Measurements from ENCODE around the gene FOXP2.
"Not testable (repeated sequence)": the region's sequence is repeated elsewhere in the genome, so short reads cannot be mapped to it uniquely, and the experiment has no call there.

FOXP2 gene

GRCh38 chr7:114472896-114473512, 58.4 kb downstream of the FOXP2 start:
- Histone ChIP-seq H3K27me3 (replicated peaks; ENCODE audit: control insufficient read depth, insufficient read depth, low read length) (no peaks in the 10 kb centered on the region), H3K4me3 (replicated peaks; ENCODE audit: low read depth, low read length) (no peak overlapping the region), H3K36me3 (ENCODE audit: control insufficient read depth, insufficient read depth, low read length) (no peaks in the 10 kb centered on the region)
- TF ChIP-seq CTCF (IDR thresholded peaks at IDR 0.05; ENCODE audit: insufficient read depth, low read length, poor library complexity, severe bottlenecking), result no peak
- no peak for DNase-seq (ENCODE audit: extremely low read depth, insufficient read length)

DNA sequence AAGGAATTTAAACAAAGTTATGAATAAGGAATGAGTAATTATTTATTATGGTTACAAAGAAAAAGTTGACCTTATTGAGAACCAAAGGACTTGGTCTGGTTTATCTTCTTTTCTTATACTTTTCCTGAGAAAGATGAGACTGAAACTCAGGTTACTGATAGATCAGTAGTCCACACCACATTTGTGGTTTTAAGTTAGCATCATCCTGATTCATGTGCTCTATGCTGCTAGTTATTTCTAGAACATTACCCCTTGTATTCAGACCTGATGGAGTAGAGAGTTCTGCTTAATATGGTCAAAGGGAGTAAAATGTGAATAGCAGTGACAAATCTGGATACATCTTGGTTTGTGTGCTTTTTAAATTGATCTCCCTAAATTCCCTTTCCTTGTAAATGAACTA, 63.8 kb downstream of the FOXP2 start:
- peak; percentile 9 for DNase-seq (ENCODE audit: extremely low read depth, insufficient read length)
- H3K36me3 ChIP-seq (ENCODE audit: control insufficient read depth, insufficient read depth, low read length), result no peaks in the 10 kb centered on the region
- no peak for TF ChIP-seq CTCF (IDR thresholded peaks at IDR 0.05; ENCODE audit: insufficient read depth, low read length, poor library complexity, severe bottlenecking)
- no peak overlapping the region for H3K4me3 ChIP-seq (replicated peaks; ENCODE audit: low read depth, low read length)
- no peaks in the 10 kb centered on the region for H3K27me3 ChIP-seq (replicated peaks; ENCODE audit: control insufficient read depth, insufficient read depth, low read length)

DNA sequence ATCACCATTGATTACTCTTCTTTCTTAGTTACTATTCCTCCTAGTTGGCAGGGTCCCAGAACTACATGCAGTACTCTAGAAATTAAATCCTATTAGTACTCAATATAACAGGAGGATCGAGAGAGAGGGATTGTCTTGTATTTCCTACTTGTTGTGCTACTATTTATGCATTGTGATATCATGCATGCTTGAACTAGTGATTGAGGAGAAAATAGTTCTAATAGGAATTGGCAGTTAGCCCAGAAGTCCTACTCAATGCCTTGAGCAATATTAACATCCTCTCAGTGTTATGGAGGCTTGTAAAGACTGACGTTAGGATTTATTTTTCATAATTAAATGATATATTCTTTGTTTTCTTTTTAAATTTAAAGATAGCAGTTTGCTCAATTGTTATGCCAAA, 67.4 kb downstream of the FOXP2 start:
- Histone ChIP-seq H3K27me3 (replicated peaks; ENCODE audit: control insufficient read depth, insufficient read depth, low read length) (no peaks in the 10 kb centered on the region), H3K36me3 (ENCODE audit: control insufficient read depth, insufficient read depth, low read length) (no peaks in the 10 kb centered on the region), H3K4me3 (replicated peaks; ENCODE audit: low read depth, low read length) (no peak overlapping the region)
- DNase-seq (ENCODE audit: extremely low read depth, insufficient read length), result no peak
- TF ChIP-seq CTCF (IDR thresholded peaks at IDR 0.05; ENCODE audit: insufficient read depth, low read length, poor library complexity, severe bottlenecking), result no peak

DNA sequence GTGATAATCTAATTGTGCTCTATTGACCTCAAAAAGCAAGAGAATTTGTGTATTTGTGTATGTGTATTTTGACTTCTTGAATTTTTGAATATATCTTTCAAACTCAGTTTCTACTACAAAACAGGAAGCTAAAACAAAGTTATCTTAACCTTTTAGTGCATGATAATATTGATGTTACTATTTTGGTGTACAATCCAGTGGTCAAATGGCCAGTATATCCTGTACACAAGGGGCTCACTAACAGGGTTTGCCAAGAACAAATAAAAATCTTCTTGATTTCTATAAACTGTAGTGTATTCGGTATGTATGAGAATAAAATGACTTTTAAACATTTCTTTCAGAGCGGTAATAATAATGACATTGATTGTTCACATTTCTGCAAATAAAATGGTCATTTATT, 69.6 kb downstream of the FOXP2 start:
- DNase-seq (ENCODE audit: extremely low read depth, insufficient read length), result no peak
- Histone ChIP-seq H3K4me3 (replicated peaks; ENCODE audit: low read depth, low read length) (no peak overlapping the region), H3K36me3 (ENCODE audit: control insufficient read depth, insufficient read depth, low read length) (no peaks in the 10 kb centered on the region), H3K27me3 (replicated peaks; ENCODE audit: control insufficient read depth, insufficient read depth, low read length) (no peaks in the 10 kb centered on the region)
- no peak for TF ChIP-seq CTCF (IDR thresholded peaks at IDR 0.05; ENCODE audit: insufficient read depth, low read length, poor library complexity, severe bottlenecking)

GRCh38 chr7:114487174-114487573, 72.6 kb downstream of the FOXP2 start:
- no peak overlapping the region for H3K4me3 ChIP-seq (replicated peaks; ENCODE audit: low read depth, low read length)
- no peaks in the 10 kb centered on the region for H3K27me3 ChIP-seq (replicated peaks; ENCODE audit: control insufficient read depth, insufficient read depth, low read length)
- no peak for TF ChIP-seq CTCF (IDR thresholded peaks at IDR 0.05; ENCODE audit: insufficient read depth, low read length, poor library complexity, severe bottlenecking)
- H3K36me3 ChIP-seq (ENCODE audit: control insufficient read depth, insufficient read depth, low read length), result no peaks in the 10 kb centered on the region
- no peak for DNase-seq (ENCODE audit: extremely low read depth, insufficient read length)

DNA sequence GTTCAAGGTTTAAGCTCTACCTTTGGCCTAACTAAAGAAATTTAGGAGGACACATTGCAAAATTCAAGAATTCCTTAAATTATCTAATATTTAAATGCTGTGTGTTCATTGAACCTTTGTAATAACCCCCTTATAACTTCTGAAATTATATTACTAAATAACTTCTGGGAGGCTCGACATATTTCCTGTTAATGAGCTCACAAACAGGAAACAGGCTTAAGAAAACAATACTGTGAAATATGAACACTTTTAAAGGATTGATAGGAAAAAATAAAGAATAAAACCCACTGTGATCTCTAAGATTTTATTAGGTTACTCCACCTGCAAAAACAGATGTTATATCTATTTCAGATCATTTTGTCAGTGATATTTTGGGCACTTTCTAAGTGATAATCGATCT, 74.1 kb downstream of the FOXP2 start:
- TF ChIP-seq CTCF (IDR thresholded peaks at IDR 0.05; ENCODE audit: insufficient read depth, low read length, poor library complexity, severe bottlenecking), result no peak
- Histone ChIP-seq H3K27me3 (replicated peaks; ENCODE audit: control insufficient read depth, insufficient read depth, low read length) (no peaks in the 10 kb centered on the region), H3K4me3 (replicated peaks; ENCODE audit: low read depth, low read length) (no peak overlapping the region), H3K36me3 (ENCODE audit: control insufficient read depth, insufficient read depth, low read length) (no peaks in the 10 kb centered on the region)
- no peak for DNase-seq (ENCODE audit: extremely low read depth, insufficient read length)

- not testable (repeated sequence) for H3K27me3 ChIP-seq (replicated peaks; ENCODE audit: control insufficient read depth, insufficient read depth, low read length); H3K36me3 ChIP-seq (ENCODE audit: control insufficient read depth, insufficient read depth, low read length); H3K4me3 ChIP-seq (replicated peaks; ENCODE audit: low read depth, low read length); DNase-seq (ENCODE audit: extremely low read depth, insufficient read length)
Observed at GRCh38 chr7:114497491-114497890, 82.9 kb downstream of the FOXP2 start.

Measured in GM06990 (cell line).